Activated naive CD4-positive, alpha-beta T cell (primary cell): ENCODE data around the gene LGALS3.

Experiments used
- DNase-seq, 4 experiments: peaks; one replicate each; lab custom pipeline; 2025; lab: John Stamatoyannopoulos, UW

LGALS3 gene

GRCh38 chr14:55131370-55132137 lies 2.5 kb downstream of the LGALS3 start:
- DNase-seq, result no peak

GRCh38 chr14:55133416-55133815 lies 4.4 kb downstream of the LGALS3 start:
- no peak for DNase-seq

GRCh38 chr14:55136241-55136640 lies 7.2 kb downstream of the LGALS3 start:
- no peak for DNase-seq

GRCh38 chr14:55136885-55137786 lies 8.1 kb downstream of the LGALS3 start:
- no peak for DNase-seq

GRCh38 chr14:55138091-55138490 lies 9.0 kb downstream of the LGALS3 start:
- DNase-seq, result no peak

GRCh38 chr14:55139141-55139540 lies 10.1 kb downstream of the LGALS3 start:
- no peak for DNase-seq

- no peak for DNase-seq
Observed at GRCh38 chr14:55139696-55140509, 10.9 kb downstream of the LGALS3 start.

- no peak for DNase-seq
Observed at GRCh38 chr14:55141825-55142224, 12.8 kb downstream of the LGALS3 start.

- no peak for DNase-seq
Observed at GRCh38 chr14:55142466-55142865, 13.4 kb downstream of the LGALS3 start.

- DNase-seq, result no peak
Observed at GRCh38 chr14:55146425-55146824, 17.4 kb downstream of the LGALS3 start.

- no peak for DNase-seq
Observed at GRCh38 chr14:55151601-55152000, 22.5 kb downstream of the LGALS3 start.

- DNase-seq, result no peak
Observed at GRCh38 chr14:55152052-55152753, 23.2 kb downstream of the LGALS3 start.

- DNase-seq, result no peak
Observed at GRCh38 chr14:55153951-55154350, 24.9 kb downstream of the LGALS3 start.

- no peak for DNase-seq
Observed at GRCh38 chr14:55157080-55157479, 28.0 kb downstream of the LGALS3 start.

- no peak for DNase-seq
Observed at GRCh38 chr14:55158412-55158811, 29.4 kb downstream of the LGALS3 start.

- DNase-seq, result no peak
Observed at GRCh38 chr14:55160989-55161388, 31.9 kb downstream of the LGALS3 start.

GRCh38 chr14:55170526-55170925 lies 41.5 kb downstream of the LGALS3 start:
- DNase-seq, result no peak

GRCh38 chr14:55180006-55180405 lies 51.0 kb downstream of the LGALS3 start:
- DNase-seq, result no peak

- DNase-seq, result no peak
Observed at GRCh38 chr14:55180434-55180833, 51.4 kb downstream of the LGALS3 start.

GRCh38 chr14:55188686-55189295 lies 59.7 kb downstream of the LGALS3 start:
- no peak for DNase-seq

GRCh38 chr14:55190906-55191202 lies 61.8 kb downstream of the LGALS3 start:
- no peak for DNase-seq
